ENCODE data around the gene FGD5.

The FGD5 gene

GRCh38 chr3:14891135-14892132, 72.7 kb downstream of the FGD5 start:
- TF ChIP-seq SIN3A (IDR thresholded peaks at IDR 0.05; ENCODE audit: borderline replicate concordance, insufficient read depth, low read length) = no peak
- no peak for TF ChIP-seq FOXP2 (optimal IDR thresholded peaks at IDR 0.05; ENCODE audit: borderline replicate concordance, extremely low read depth, extremely low read length, insufficient read depth)
- TF ChIP-seq REST (IDR thresholded peaks at IDR 0.05; ENCODE audit: insufficient read depth in 1 of 2, low read depth in 2 of 2, low read length in 2 of 2) = no peak
- TF ChIP-seq POLR2AphosphoS5 (IDR thresholded peaks at IDR 0.05; ENCODE audit: low read depth, low read length) = no peak

GRCh38 chr3:14892226-14892625, 73.5 kb downstream of the FGD5 start:
- TF ChIP-seq REST (IDR thresholded peaks at IDR 0.05; ENCODE audit: insufficient read depth in 1 of 2, low read depth in 2 of 2, low read length in 2 of 2) (no peak), TAF1 (IDR thresholded peaks at IDR 0.05; ENCODE audit: borderline replicate concordance, insufficient read depth, low read length) (no peak), POLR2AphosphoS5 (IDR thresholded peaks at IDR 0.05; ENCODE audit: low read depth, low read length) (no peak), SIN3A (IDR thresholded peaks at IDR 0.05; ENCODE audit: borderline replicate concordance, insufficient read depth, low read length) (no peak), FOXP2 (optimal IDR thresholded peaks at IDR 0.05; ENCODE audit: borderline replicate concordance, extremely low read depth, extremely low read length, insufficient read depth) (no peak)

- TF ChIP-seq POLR2AphosphoS5 (IDR thresholded peaks at IDR 0.05; ENCODE audit: low read depth, low read length) = no peak
- TF ChIP-seq FOXP2 (optimal IDR thresholded peaks at IDR 0.05; ENCODE audit: borderline replicate concordance, extremely low read depth, extremely low read length, insufficient read depth) = no peak
- TF ChIP-seq REST (IDR thresholded peaks at IDR 0.05; ENCODE audit: insufficient read depth in 1 of 2, low read depth in 2 of 2, low read length in 2 of 2) = no peak
Observed at GRCh38 chr3:14894085-14894484, 75.3 kb downstream of the FGD5 start.

- TF ChIP-seq REST (IDR thresholded peaks at IDR 0.05; ENCODE audit: insufficient read depth in 1 of 2, low read depth in 2 of 2, low read length in 2 of 2) = no peak
- no peak for TF ChIP-seq POLR2AphosphoS5 (IDR thresholded peaks at IDR 0.05; ENCODE audit: low read depth, low read length)
- TF ChIP-seq TAF1 (IDR thresholded peaks at IDR 0.05; ENCODE audit: borderline replicate concordance, insufficient read depth, low read length) = no peak
- TF ChIP-seq FOXP2 (optimal IDR thresholded peaks at IDR 0.05; ENCODE audit: borderline replicate concordance, extremely low read depth, extremely low read length, insufficient read depth) = no peak
- TF ChIP-seq SIN3A (IDR thresholded peaks at IDR 0.05; ENCODE audit: borderline replicate concordance, insufficient read depth, low read length) = no peak
Observed at GRCh38 chr3:14897266-14897665, 78.5 kb downstream of the FGD5 start.

Measured in PFSK-1 (cell line).